GM21515 (cell line): ENCODE results near the gene EIF4E1B.
A peak's percentile ranks its signal among the peaks of the same experiment; 100 is the strongest.

Experiments
- ATAC-seq: cut with Tn5 transposase; IDR thresholded peaks from one replicate; pipeline ENCODE4 v1.9.1; 2021; ENCODE audit not compliant: unreplicated experiment

The EIF4E1B gene

GRCh38 chr5:176606032-176606431, 24.4 kb upstream of the EIF4E1B start:
- no peak for ATAC-seq

- ATAC-seq, result no peak
Measured at GRCh38 chr5:176606875-176607274, 23.6 kb upstream of the EIF4E1B start.

GRCh38 chr5:176608142-176608705, 22.3 kb upstream of the EIF4E1B start:
- ATAC-seq, result no peak

GRCh38 chr5:176608937-176609723, 21.3 kb upstream of the EIF4E1B start:
- peak; percentile 13 for ATAC-seq

- peak; percentile 68 for ATAC-seq
Measured at GRCh38 chr5:176609724-176610434, 20.6 kb upstream of the EIF4E1B start, which contains the start of gene GPRIN1. Gene GPRIN1, minus strand, starts transcription at chr5:176610156. Its CDS starts 10,322 bp downstream, at chr5:176599834.

GRCh38 chr5:176610435-176610773, 20.1 kb upstream of the EIF4E1B start:
- peak; percentile 20 for ATAC-seq

- no peak for ATAC-seq
Measured at GRCh38 chr5:176611435-176611834, 19.0 kb upstream of the EIF4E1B start.

- ATAC-seq, result no peak
Measured at GRCh38 chr5:176612008-176612407, 18.5 kb upstream of the EIF4E1B start.

- ATAC-seq, result no peak
Measured at GRCh38 chr5:176612855-176613254, 17.6 kb upstream of the EIF4E1B start.

GRCh38 chr5:176614805-176615478, 15.5 kb upstream of the EIF4E1B start:
- ATAC-seq, result no peak

- no peak for ATAC-seq
Measured at GRCh38 chr5:176616511-176616910, 14.0 kb upstream of the EIF4E1B start.

GRCh38 chr5:176618783-176619182, 11.7 kb upstream of the EIF4E1B start:
- ATAC-seq, result no peak

GRCh38 chr5:176619203-176619568, 11.3 kb upstream of the EIF4E1B start:
- peak; percentile 68 for ATAC-seq

GRCh38 chr5:176619569-176620332, 10.7 kb upstream of the EIF4E1B start:
- no peak for ATAC-seq

- no peak for ATAC-seq
Measured at GRCh38 chr5:176620333-176620981, 10.0 kb upstream of the EIF4E1B start.

GRCh38 chr5:176621661-176622079, 8.8 kb upstream of the EIF4E1B start:
- ATAC-seq, result no peak

- ATAC-seq, result no peak
Measured at GRCh38 chr5:176624142-176624541, 6.3 kb upstream of the EIF4E1B start.

- no peak for ATAC-seq
Measured at GRCh38 chr5:176624938-176625337, 5.5 kb upstream of the EIF4E1B start.

GRCh38 chr5:176625512-176625911, 5.0 kb upstream of the EIF4E1B start:
- ATAC-seq, result no peak
